ENCODE measurements around the gene DHRS12.

DHRS12 gene

DNA sequence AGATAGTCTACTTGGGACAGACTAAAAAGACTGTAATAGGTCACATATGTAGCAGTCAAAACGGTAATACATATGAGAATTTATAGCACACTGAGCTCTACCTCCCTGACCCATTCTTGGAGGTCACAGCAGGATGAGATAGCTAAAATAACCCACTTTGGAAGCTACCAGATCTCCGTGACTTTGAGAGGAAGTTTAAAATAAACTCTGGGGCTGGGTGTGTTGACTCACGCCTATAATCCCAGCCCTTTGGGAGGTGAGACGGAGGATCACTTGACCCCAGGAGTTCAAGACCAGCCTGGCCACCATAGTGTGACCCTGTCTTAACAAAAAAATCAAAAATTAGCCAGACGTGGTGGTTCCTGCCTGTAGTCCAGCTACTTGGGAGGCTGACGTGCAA is 45.3 kb downstream of the DHRS12 start:
- H3K4me1 Mint-ChIP-seq: peaks cover 14% of the 10 kb centered on the region
- peaks cover 38% of the 10 kb centered on the region for H3K36me3 Mint-ChIP-seq
- DNase-seq (ENCODE audit: low spot score in 2 of 2) (no peak), ATAC-seq (ENCODE audit: low read depth) (no peak)
- H3K9me3 Mint-ChIP-seq: no peaks in the 10 kb centered on the region
- H3K27me3 Mint-ChIP-seq: no peaks in the 10 kb centered on the region
- H3K4me3 Mint-ChIP-seq: no peak overlapping the region
- no peak overlapping the region for H3K27ac Mint-ChIP-seq

DNA sequence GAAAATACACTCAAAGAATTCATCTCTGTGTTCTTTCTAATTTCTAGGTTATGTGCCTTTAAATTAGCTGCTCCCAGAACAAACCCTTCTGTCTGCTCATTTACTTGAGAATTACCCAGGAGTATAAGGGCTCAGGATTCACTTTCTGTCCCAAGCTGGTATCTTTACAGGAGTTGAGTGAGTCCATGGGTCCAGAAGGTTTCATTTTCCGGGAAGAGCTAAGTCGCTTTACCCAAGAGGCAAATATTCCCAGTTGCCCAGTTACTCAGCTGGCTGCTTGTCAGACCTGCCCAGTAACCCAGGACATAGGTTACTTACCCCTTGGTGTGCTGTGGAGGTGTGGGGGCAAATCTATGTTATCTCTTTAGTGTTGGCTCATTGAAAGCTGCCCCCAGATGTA is 47.3 kb downstream of the DHRS12 start:
- H3K27me3 Mint-ChIP-seq: no peaks in the 10 kb centered on the region
- DNase-seq (ENCODE audit: low spot score in 2 of 2) (no peak), ATAC-seq (ENCODE audit: low read depth) (no peak)
- no peaks in the 10 kb centered on the region for H3K9me3 Mint-ChIP-seq
- H3K4me3 Mint-ChIP-seq: no peak overlapping the region
- peaks cover 2% of the 10 kb centered on the region for H3K4me1 Mint-ChIP-seq
- H3K27ac Mint-ChIP-seq: no peak overlapping the region
- H3K36me3 Mint-ChIP-seq: peaks cover 44% of the 10 kb centered on the region

DNA sequence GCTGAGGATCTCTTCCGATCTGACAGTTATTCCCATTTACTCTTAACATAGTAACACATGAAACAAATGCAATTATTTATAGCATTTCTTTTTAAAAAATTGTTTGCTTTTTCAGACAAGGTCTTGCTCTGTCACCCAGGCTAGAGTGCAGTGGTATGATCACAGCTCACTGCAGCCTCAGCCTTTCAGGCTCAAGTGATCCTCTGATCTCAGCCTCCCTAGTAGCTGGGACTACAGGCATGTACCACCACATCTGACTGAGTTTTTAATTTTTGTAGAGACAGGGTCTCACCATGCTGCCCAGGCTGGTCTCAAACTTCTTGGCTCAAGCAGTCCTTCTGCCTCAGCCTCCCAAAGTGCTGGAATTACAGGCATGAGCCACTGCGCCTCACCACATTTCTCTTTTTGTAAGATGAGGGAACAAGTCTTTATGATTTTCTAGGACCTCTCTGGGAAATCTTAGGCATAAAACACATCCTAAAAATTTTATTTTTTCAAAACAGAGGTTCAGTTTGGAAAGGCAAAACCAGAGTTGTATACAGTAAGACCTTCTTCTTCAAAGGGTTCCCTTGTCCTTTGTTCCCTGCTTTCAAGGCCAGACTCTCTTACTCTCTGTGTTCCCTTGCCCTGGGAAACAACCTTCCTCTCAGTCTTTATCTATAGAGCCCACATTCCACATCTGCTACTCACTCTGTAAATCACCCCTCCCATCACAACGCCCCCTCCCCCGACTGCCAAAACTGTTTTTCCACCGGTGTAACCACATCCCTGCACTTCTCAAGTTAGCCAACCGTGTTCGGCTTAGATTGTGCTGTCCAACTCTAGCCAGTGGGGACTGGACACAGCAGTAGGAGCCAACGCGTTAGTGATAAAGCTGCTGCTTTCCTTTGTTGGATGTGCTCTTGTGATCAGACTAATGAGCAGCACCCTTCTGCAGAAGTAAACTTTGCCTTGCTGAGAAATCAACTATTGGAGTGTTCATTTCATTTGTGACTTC is 56.2 kb downstream of the DHRS12 start:
- Mint-ChIP-seq H3K36me3 (peaks cover 49% of the 10 kb centered on the region), H3K4me3 (no peak overlapping the region), H3K27me3 (no peaks in the 10 kb centered on the region), H3K9me3 (peaks cover 1% of the 10 kb centered on the region), H3K4me1 (no peaks in the 10 kb centered on the region), H3K27ac (no peak overlapping the region)
- no peak for DNase-seq (ENCODE audit: low spot score in 2 of 2)
- ATAC-seq (ENCODE audit: low read depth): no peak

DNA sequence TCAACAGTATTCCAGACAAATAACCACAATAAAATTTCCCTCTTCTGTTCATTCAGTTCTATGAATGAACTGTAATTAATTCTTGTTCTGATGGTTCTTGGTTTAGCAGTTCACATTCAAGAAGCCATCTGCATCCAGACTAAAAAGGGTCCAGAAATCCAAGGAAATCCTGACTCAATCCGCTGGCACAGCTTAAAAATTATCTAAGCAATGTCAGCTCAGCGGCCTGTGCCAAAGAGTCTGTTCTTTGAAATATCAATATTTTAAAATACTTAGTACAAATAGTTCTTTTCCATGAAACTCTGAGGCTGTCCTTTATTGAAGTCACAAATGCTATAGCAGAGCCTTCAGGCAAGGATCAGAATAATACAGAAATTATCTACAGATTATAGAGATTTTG is 57.2 kb downstream of the DHRS12 start:
- Mint-ChIP-seq H3K27ac (no peak overlapping the region), H3K9me3 (peaks cover 1% of the 10 kb centered on the region), H3K4me1 (no peaks in the 10 kb centered on the region), H3K4me3 (no peak overlapping the region), H3K36me3 (peaks cover 46% of the 10 kb centered on the region), H3K27me3 (no peaks in the 10 kb centered on the region)
- DNase-seq (ENCODE audit: low spot score in 2 of 2) (no peak), ATAC-seq (ENCODE audit: low read depth) (no peak)

DNA sequence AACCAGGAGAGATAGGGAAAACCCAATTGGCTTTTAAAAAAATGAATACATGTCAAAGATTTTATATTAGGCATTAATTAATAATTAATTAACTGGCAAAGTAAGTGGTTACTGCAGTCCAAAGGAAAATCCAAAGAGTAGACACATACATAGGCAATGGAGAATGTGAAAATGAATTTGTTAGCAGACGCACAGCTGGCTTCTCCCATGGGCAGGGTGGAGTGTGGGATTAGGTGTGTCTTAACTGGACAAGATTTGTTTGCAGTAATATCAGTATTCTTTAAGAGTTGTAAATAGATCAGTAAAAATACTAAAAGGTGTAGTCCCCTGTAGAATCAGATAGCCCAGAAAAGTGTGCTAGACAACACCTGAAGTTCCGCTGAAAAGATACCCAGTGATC is 58.7 kb downstream of the DHRS12 start:
- H3K27me3 Mint-ChIP-seq: no peaks in the 10 kb centered on the region
- ATAC-seq (ENCODE audit: low read depth) (no peak), DNase-seq (ENCODE audit: low spot score in 2 of 2) (no peak)
- H3K9me3 Mint-ChIP-seq: peaks cover 1% of the 10 kb centered on the region
- peaks cover 45% of the 10 kb centered on the region for H3K36me3 Mint-ChIP-seq
- no peak overlapping the region for H3K4me3 Mint-ChIP-seq
- no peaks in the 10 kb centered on the region for H3K4me1 Mint-ChIP-seq
- no peak overlapping the region for H3K27ac Mint-ChIP-seq

DNA sequence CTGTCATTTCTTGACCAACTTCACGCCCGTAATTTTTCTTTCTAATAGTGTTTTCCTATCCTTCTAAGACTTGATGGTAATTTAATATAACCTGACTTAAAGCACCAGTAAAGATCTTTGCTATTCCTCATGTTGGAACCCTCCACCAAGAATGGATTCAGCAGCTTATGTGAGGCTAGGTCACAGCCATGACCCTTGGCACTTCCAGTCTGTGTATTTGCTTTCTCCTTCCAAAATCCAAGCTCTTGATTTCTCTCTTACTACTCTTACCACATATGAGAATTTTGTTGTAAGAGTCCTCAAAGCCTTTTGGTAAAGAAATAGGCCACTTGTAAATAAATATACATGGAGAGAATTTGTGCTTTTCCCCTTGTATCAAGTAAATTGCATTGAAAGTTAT is 61.4 kb downstream of the DHRS12 start:
- H3K27ac Mint-ChIP-seq: no peak overlapping the region
- H3K36me3 Mint-ChIP-seq: peaks cover 46% of the 10 kb centered on the region
- peaks cover 1% of the 10 kb centered on the region for H3K9me3 Mint-ChIP-seq
- H3K27me3 Mint-ChIP-seq: no peaks in the 10 kb centered on the region
- H3K4me1 Mint-ChIP-seq: no peaks in the 10 kb centered on the region
- no peak overlapping the region for H3K4me3 Mint-ChIP-seq
- ATAC-seq (ENCODE audit: low read depth) (no peak), DNase-seq (ENCODE audit: low spot score in 2 of 2) (no peak)

DNA sequence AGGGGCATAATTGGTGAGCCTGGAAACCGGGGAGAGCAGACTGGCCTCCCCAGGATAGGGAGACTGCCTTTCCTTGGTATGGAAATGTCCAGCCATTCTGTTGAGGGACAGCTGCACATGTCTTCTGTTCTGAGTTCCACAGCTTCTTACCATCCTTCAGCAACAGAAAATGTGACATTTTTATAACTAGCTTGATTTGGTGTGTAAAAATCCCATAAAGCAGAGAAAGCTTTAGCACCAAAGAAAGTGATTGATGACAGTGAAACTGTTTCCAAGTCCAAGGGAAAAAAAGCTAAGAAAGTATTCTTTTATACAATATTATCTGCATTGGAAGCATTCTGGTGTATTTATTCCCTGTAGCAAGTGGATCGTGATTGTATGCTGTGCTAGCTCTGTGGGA is 61.9 kb downstream of the DHRS12 start:
- Mint-ChIP-seq H3K27me3 (no peaks in the 10 kb centered on the region), H3K9me3 (peaks cover 1% of the 10 kb centered on the region), H3K36me3 (peaks cover 47% of the 10 kb centered on the region), H3K4me1 (no peaks in the 10 kb centered on the region), H3K4me3 (no peak overlapping the region), H3K27ac (no peak overlapping the region)
- DNase-seq (ENCODE audit: low spot score in 2 of 2) (no peak), ATAC-seq (ENCODE audit: low read depth) (no peak)

DNA sequence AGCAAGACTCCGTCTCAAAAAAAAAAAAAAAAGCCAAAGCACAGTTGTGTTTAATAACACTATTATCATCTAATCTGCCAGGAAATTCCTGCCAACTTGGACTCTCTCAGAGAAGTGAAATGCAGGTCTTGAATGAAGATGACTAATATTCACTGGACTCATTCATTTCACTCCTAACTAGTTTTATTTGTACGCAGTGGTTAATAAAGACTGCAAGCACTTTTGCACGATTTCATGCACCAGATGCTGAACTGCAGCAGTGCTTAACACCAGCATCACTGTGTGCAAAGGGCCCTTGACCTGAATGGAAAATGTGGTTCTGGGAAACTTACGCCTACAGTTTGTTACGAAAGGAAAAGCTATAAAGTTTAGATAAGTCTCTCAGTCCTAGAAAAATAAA is 63.3 kb downstream of the DHRS12 start:
- Mint-ChIP-seq H3K36me3 (peaks cover 41% of the 10 kb centered on the region), H3K4me3 (no peak overlapping the region), H3K4me1 (peaks cover 2% of the 10 kb centered on the region), H3K27me3 (no peaks in the 10 kb centered on the region), H3K27ac (no peak overlapping the region), H3K9me3 (peaks cover 1% of the 10 kb centered on the region)
- ATAC-seq (ENCODE audit: low read depth) (no peak), DNase-seq (ENCODE audit: low spot score in 2 of 2) (no peak)

DNA sequence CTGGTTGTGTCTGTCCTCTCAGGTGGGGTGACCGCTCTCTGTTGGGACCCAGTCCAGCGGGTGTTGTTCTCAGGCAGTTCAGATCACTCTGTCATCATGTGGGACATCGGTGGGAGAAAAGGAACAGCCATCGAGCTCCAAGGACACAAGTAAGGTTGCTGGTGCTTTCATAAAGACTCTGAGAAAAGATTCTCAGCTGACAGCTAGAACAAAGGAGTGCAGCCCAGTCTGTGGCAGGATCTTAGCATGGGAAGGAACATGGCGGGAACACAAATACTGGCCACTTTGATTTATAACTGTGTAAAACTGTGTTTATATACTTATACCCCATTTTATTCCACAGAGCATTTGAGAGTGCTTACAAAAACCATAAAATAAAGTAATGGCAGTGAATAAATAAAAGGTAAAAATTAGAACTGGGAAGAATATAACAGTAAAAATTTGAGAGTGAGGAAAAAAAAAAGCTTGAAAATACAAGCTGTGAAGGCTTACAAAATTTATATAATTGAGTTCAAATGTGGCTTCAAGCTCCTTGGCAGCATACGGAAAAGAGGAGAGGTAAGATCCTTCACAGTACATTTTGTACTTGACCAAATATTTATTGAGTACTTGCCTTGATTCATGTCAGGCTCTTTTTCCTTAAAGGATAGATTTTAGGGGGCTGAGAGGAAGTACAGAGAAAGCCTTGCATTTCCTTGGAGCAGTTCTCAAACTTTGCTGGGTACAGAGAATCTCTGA is 64.8 kb downstream of the DHRS12 start:
- Mint-ChIP-seq H3K36me3 (peaks cover 43% of the 10 kb centered on the region), H3K9me3 (no peaks in the 10 kb centered on the region), H3K27ac (no peak overlapping the region), H3K4me1 (peaks cover 3% of the 10 kb centered on the region), H3K4me3 (no peak overlapping the region), H3K27me3 (no peaks in the 10 kb centered on the region)
- ATAC-seq (ENCODE audit: low read depth): no peak
- no peak for DNase-seq (ENCODE audit: low spot score in 2 of 2)

DNA sequence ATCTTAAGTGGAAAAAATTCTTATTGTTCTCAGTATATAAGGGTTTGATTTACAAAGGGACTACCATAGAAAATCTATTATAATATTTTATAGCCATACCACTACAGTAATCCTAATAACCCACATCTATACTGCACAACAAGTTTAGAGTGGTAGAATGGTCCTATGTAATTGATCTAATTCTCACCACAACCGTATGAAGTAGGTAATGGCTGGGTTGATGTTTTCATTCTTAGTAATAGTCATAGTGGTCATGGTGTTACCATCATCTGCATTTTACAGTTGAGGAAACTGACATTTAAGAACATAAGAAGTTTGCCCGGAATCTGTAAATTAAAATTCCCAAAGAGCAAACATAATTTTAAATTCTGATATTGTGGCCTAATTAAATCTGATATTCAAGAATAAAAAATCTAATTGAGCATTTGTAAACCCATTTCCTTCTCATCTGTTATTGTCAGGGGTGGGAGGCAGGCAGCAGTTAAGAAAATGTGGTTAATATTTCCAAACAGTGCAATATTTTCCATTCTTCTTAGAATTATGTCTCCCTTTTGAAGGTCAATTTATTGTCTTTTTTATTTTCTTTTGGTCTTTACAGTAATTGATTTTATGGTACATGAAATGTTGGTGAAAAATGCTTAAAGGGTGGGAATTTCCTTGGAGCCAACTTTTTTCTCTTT is 65.6 kb downstream of the DHRS12 start:
- Mint-ChIP-seq H3K4me1 (peaks cover 3% of the 10 kb centered on the region), H3K9me3 (no peaks in the 10 kb centered on the region), H3K4me3 (no peak overlapping the region), H3K27me3 (no peaks in the 10 kb centered on the region), H3K27ac (no peak overlapping the region), H3K36me3 (peaks cover 44% of the 10 kb centered on the region)
- no peak for ATAC-seq (ENCODE audit: low read depth)
- DNase-seq (ENCODE audit: low spot score in 2 of 2): no peak

DNA sequence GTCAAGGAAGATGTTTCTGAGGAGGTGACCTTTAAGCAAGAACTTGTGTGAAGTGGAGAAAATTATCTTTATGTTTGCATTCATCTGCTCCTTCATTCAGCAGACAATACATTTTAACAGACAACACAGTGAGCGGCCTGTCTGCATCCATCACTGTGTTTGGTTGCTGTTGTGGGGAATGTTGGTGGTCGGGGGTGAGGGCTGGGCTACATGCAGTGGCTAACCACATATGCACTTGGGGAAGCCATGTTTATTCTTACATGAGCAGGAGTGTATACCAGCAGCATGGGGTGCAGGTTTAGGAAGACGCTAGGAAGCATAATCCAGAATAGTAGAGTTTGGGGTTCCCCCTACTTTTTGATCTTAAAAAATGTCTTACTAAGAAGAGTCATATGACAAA is 66.4 kb downstream of the DHRS12 start:
- Mint-ChIP-seq H3K27me3 (no peaks in the 10 kb centered on the region), H3K4me3 (no peak overlapping the region), H3K36me3 (peaks cover 44% of the 10 kb centered on the region), H3K4me1 (peaks cover 3% of the 10 kb centered on the region), H3K27ac (no peak overlapping the region), H3K9me3 (no peaks in the 10 kb centered on the region)
- ATAC-seq (ENCODE audit: low read depth): no peak
- DNase-seq (ENCODE audit: low spot score in 2 of 2): no peak

DNA sequence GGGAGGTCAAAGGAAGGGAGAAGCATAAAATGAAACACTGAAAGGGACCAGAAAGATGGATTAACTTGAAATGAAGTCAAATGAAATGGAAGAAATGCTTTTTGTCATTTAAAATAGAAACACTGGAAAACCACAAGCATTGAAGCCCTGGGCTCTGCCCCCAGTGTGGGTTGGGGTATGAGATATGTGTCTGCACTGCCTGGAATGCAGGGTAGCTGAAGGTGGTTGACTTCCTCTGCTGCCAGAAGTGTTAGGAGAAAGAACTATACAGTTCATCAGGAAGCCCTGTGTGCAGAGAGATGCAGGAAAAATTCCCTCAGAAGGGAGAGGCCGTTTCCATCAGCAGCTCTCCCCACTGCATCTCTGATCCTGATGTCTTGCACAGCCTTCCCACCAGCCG is 69.2 kb downstream of the DHRS12 start:
- Mint-ChIP-seq H3K4me1 (peaks cover 3% of the 10 kb centered on the region), H3K27ac (no peak overlapping the region), H3K9me3 (no peaks in the 10 kb centered on the region), H3K27me3 (no peaks in the 10 kb centered on the region), H3K4me3 (no peak overlapping the region), H3K36me3 (peaks cover 34% of the 10 kb centered on the region)
- DNase-seq (ENCODE audit: low spot score in 2 of 2) (no peak), ATAC-seq (ENCODE audit: low read depth) (no peak)

DNA sequence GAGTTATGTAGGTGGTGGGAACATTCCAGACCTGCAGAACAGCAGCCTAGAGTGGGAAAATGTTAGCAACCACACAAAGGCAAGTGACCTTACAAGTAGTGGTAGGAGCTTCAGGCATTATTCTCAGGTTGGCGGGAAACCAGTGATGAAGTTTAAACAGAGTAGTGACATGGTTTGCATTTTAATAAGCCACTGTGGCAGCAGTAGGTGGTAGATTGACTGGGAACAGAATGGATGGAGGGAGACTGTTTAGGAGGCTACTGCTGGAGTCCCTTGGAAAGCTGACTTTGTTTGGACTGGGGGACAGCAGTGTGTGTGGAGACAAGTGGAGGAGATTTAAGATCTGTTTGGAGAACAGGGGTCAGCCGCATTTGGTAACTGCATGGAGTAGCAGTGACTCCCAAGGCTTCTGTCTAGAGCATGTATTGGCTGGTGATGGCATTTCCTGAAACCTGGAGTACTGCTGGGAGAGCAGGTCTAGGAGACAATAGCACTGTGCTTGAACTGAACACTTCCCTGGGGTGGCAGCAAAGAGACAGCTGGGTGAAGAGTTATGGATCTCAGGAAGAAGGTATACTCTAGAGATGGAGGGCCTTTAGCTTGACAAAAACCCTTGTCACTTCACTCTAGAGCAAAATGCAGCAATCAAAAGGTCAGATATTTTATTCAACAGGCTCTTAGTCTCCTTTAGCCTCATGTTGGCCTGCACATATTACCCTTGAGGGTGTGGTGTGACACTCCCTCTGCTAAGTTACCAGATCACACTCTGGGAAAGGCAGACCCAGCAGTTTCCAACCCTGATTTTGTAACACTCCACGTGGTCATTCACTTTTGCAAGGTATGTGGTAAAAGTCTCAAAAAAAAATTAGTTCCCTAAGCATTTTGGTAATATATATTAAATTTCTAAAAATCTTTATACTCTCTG is 70.3 kb downstream of the DHRS12 start:
- H3K36me3 Mint-ChIP-seq: peaks cover 24% of the 10 kb centered on the region
- ATAC-seq (ENCODE audit: low read depth) (no peak), DNase-seq (ENCODE audit: low spot score in 2 of 2) (no peak)
- no peak overlapping the region for H3K4me3 Mint-ChIP-seq
- H3K9me3 Mint-ChIP-seq: no peaks in the 10 kb centered on the region
- H3K27me3 Mint-ChIP-seq: no peaks in the 10 kb centered on the region
- H3K27ac Mint-ChIP-seq: no peak overlapping the region
- H3K4me1 Mint-ChIP-seq: peaks cover 3% of the 10 kb centered on the region
